Activated CD8-positive, alpha-beta memory T cell treated with anti-CD3 and anti-CD28 coated beads, Interleukin-2, amount 10 ng/mL, durations not matched to agents 7 days and 5 days (primary cell): ENCODE results near the gene APBA2. TPM values are rescaled to one million over a fixed set of nuclear protein-coding genes. Genes with fewer than 3 reads are reported as not detected.
A peak's percentile ranks its signal among the peaks of the same experiment; 100 is the strongest.

Experiments used
- ATAC-seq: fragments of 150-1000 bp; cut with Tn5 transposase; one replicate; pipeline ENCODE4 v1.10.0; 2021; ENCODE audit warnings: moderate library complexity
- CTCF ChIA-PET: fragments of 350-600 bp; sonication (Branson Sonifier 250); formaldehyde crosslinking; loops from one replicate; lab custom pipeline; 2021; ENCODE audit warnings: antibody characterized with exemption; lab: Charles Lee
- DNase-seq: peaks from one replicate; pipeline ENCODE4 v3.0.0-alpha.2; 2020
- H3K27ac Mint-ChIP-seq: one replicate; pipeline ENCODE4 v1.8.0; 2021; ENCODE audit warnings: mild to moderate bottlenecking, mixed read lengths
- H3K27me3 Mint-ChIP-seq: one replicate; pipeline ENCODE4 v1.8.0; 2021; ENCODE audit warnings: mixed read lengths
- H3K36me3 Mint-ChIP-seq: one replicate; pipeline ENCODE4 v1.8.0; 2021; ENCODE audit warnings: mild to moderate bottlenecking, mixed read lengths
- H3K4me1 Mint-ChIP-seq: one replicate; pipeline ENCODE4 v1.8.0; 2021; ENCODE audit warnings: mixed read lengths
- H3K4me3 Mint-ChIP-seq: one replicate; pipeline ENCODE4 v1.8.0; 2021; ENCODE audit warnings: mild to moderate bottlenecking, moderate library complexity, mixed read lengths
- H3K9me3 Mint-ChIP-seq: one replicate; pipeline ENCODE4 v1.8.0; 2022; ENCODE audit warnings: low read depth, mixed read lengths
- total RNA-seq, 2 experiments: library from RNA; stranded (reverse); gene quantifications; one replicate each; pipeline ENCODE4 v1.2.3, GENCODE V29; 2021

APBA2 gene
- total RNA-seq, 2 experiments from 2014 or later = 2.6 to 7.9 TPM

- CTCF ChIA-PET = interaction anchor here (1.0 to 3.1 kb wide), 18 partner anchors 10 to 972 kb away, joined by 3 to 78 read pairs (median 4); no protein-coding TSS in a partner anchor
- Mint-ChIP-seq H3K4me3 (no peak overlapping the region), H3K9me3 (no peaks in the 10 kb centered on the region)
Observed at GRCh38 chr15:29102911-29103823, 217.4 kb downstream of the APBA2 start.

GRCh38 chr15:29103824-29104565 is 218.2 kb downstream of the APBA2 start:
- peaks cover 2% of the 10 kb centered on the region for H3K4me1 Mint-ChIP-seq
- DNase-seq (peak; percentile 62), ATAC-seq (peak; percentile 85)
- no peaks in the 10 kb centered on the region for H3K27me3 Mint-ChIP-seq
- H3K27ac Mint-ChIP-seq = peak overlapping the region; percentile 15
- H3K9me3 Mint-ChIP-seq = no peaks in the 10 kb centered on the region
- no peak overlapping the region for H3K4me3 Mint-ChIP-seq
- H3K36me3 Mint-ChIP-seq = no peaks in the 10 kb centered on the region
- CTCF ChIA-PET = interaction anchor here (1.0 to 3.1 kb wide), 7 partner anchors 9 to 314 kb away, joined by 3 to 78 read pairs (median 5); no protein-coding TSS in a partner anchor

More at GRCh38 chr15:29102911-29103823, 217.4 kb downstream of the APBA2 start:
- Mint-ChIP-seq H3K4me1 (peaks cover 2% of the 10 kb centered on the region), H3K27me3 (no peaks in the 10 kb centered on the region), H3K27ac (no peak overlapping the region), H3K36me3 (no peaks in the 10 kb centered on the region)
- DNase-seq (no peak), ATAC-seq (peak; percentile 37)

- H3K27ac Mint-ChIP-seq = no peak overlapping the region
Observed at GRCh38 chr15:29104566-29104880, 218.7 kb downstream of the APBA2 start.

DNA sequence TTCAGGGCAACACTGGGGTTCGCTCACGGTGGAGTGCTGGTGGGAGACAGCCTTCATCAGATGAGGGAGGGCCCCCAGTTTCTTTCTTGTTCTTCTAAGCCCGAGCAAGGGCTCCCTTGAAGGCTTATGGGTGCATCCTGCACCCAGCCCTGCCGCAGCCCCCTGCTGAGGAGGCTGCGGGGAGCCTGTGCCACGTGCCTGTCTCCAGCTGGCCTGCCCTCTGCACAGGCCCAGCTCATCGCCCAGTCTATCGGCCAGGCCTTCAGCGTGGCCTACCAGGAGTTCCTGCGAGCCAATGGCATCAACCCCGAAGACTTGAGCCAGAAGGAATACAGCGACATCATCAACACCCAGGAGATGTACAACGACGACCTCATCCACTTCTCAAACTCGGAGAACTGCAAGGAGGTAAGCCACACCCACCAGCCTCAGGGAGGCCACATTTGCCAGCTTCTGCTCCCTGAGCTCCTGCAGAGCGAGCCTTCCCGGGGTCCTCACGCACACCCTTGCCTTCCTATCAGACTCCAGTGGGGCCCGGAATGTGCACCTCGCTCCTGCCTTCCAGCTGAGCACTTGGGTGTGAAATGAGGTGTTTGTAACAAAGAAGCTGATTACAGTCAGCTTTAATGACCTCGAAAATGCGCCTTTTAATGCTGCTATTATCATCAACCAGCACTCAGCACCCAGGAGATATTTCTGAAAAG is 219.5 kb downstream of the APBA2 start:
- CTCF ChIA-PET = no interaction called here
- DNase-seq (no peak), ATAC-seq (no peak)
- H3K9me3 Mint-ChIP-seq = no peaks in the 10 kb centered on the region
- H3K27me3 Mint-ChIP-seq = no peaks in the 10 kb centered on the region
- H3K36me3 Mint-ChIP-seq = no peaks in the 10 kb centered on the region
- no peak overlapping the region for H3K27ac Mint-ChIP-seq
- H3K4me1 Mint-ChIP-seq = peaks cover 2% of the 10 kb centered on the region
- H3K4me3 Mint-ChIP-seq = no peak overlapping the region

More at GRCh38 chr15:29104566-29104880, 218.7 kb downstream of the APBA2 start:
- no peak for DNase-seq
- Mint-ChIP-seq H3K27me3 (no peaks in the 10 kb centered on the region), H3K4me3 (no peak overlapping the region), H3K9me3 (no peaks in the 10 kb centered on the region), H3K4me1 (peaks cover 2% of the 10 kb centered on the region), H3K36me3 (no peaks in the 10 kb centered on the region)
- ATAC-seq = no peak
- CTCF ChIA-PET = interaction anchor here (1.6 to 3.1 kb wide), 2 partner anchors 8 to 14 kb away, joined by 5 to 78 read pairs; no protein-coding TSS in a partner anchor

- no peak for DNase-seq
Observed at GRCh38 chr15:29106116-29106515, 220.3 kb downstream of the APBA2 start.

DNA sequence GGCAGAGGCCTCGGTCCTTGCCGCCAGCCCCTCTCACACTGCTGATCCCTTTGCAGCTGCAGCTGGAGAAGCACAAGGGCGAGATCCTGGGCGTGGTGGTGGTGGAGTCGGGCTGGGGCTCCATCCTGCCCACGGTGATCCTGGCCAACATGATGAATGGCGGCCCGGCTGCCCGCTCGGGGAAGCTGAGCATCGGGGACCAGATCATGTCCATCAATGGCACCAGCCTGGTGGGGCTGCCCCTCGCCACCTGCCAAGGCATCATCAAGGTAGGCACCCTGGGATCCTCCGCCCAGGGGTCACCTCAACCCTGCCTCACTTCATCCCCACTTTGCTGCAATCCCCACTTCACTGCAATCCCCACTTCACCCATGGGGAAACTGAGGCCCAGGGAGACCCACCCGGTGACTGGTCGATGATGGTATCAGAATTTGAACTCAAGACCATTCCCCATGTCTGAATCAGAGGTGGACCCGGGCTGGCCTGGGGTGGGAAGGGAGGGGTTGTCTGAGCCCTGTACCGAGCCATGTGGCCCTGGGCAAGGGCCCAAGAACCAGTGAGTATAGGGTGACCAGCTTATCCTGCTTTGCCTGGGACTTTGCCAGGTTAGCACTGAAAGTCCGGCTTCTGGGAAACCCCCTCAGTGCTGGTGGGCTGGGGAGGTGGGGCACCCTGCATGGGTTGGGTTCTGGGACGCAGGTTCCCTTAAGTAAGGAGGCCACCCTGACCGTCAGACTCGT is 220.9 kb downstream of the APBA2 start:
- Mint-ChIP-seq H3K27me3 (no peaks in the 10 kb centered on the region), H3K4me3 (no peak overlapping the region), H3K27ac (no peak overlapping the region), H3K9me3 (no peaks in the 10 kb centered on the region), H3K4me1 (peaks cover 2% of the 10 kb centered on the region), H3K36me3 (no peaks in the 10 kb centered on the region)
- DNase-seq (no peak), ATAC-seq (no peak)
- CTCF ChIA-PET = no interaction called here

More at GRCh38 chr15:29106116-29106515, 220.3 kb downstream of the APBA2 start:
- no peak overlapping the region for H3K4me3 Mint-ChIP-seq
- H3K27me3 Mint-ChIP-seq = no peaks in the 10 kb centered on the region
- CTCF ChIA-PET = no interaction called here
- H3K9me3 Mint-ChIP-seq = no peaks in the 10 kb centered on the region
- no peak for ATAC-seq
- H3K4me1 Mint-ChIP-seq = peaks cover 2% of the 10 kb centered on the region
- H3K36me3 Mint-ChIP-seq = no peaks in the 10 kb centered on the region
- H3K27ac Mint-ChIP-seq = no peak overlapping the region

GRCh38 chr15:29107291-29107890 is 221.6 kb downstream of the APBA2 start:
- no peak for ATAC-seq

GRCh38 chr15:29107971-29108645 is 222.3 kb downstream of the APBA2 start:
- no peaks in the 10 kb centered on the region for H3K4me1 Mint-ChIP-seq
- H3K4me3 Mint-ChIP-seq = no peak overlapping the region
- no peak for ATAC-seq
- CTCF ChIA-PET = no interaction called here
- DNase-seq = no peak
- no peaks in the 10 kb centered on the region for H3K27me3 Mint-ChIP-seq
- H3K9me3 Mint-ChIP-seq = no peaks in the 10 kb centered on the region
- no peaks in the 10 kb centered on the region for H3K36me3 Mint-ChIP-seq
- H3K27ac Mint-ChIP-seq = no peak overlapping the region

More at GRCh38 chr15:29107291-29107890, 221.6 kb downstream of the APBA2 start:
- Mint-ChIP-seq H3K9me3 (no peaks in the 10 kb centered on the region), H3K27me3 (no peaks in the 10 kb centered on the region), H3K4me1 (peaks cover 2% of the 10 kb centered on the region), H3K36me3 (no peaks in the 10 kb centered on the region), H3K4me3 (no peak overlapping the region), H3K27ac (no peak overlapping the region)
- CTCF ChIA-PET = no interaction called here
- DNase-seq = no peak

DNA sequence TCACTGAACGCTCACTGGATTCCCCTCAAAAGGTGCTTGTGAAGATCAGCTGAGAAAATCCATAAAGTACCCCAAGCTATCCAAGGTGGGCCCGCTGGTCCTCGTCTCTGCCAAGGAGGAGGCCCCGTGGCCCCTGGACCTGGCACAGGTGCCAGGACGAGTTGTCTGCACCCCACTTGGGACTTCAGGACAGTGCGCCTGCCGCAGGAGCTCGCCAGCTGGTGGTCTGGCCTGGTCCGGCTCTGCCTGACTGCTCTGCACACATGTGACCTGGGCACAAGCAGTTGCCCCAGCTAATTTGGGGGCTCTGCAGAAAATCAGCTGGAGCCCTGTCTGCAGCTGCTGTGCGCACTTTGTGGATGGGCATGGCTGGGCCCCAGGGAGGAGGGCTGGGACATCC is 224.0 kb downstream of the APBA2 start:
- CTCF ChIA-PET = interaction anchor here (1.4 kb wide), 1 partner anchor 10 kb away, joined by 3 read pairs; no protein-coding TSS in a partner anchor
- H3K36me3 Mint-ChIP-seq = no peaks in the 10 kb centered on the region

GRCh38 chr15:29110176-29110575 is 224.4 kb downstream of the APBA2 start:
- no peaks in the 10 kb centered on the region for H3K36me3 Mint-ChIP-seq
- H3K4me1 Mint-ChIP-seq = no peaks in the 10 kb centered on the region
- CTCF ChIA-PET = interaction anchor here (1.4 kb wide), 1 partner anchor 10 kb away, joined by 3 read pairs; no protein-coding TSS in a partner anchor
- peaks cover 3% of the 10 kb centered on the region for H3K27me3 Mint-ChIP-seq
- no peaks in the 10 kb centered on the region for H3K9me3 Mint-ChIP-seq
- no peak overlapping the region for H3K27ac Mint-ChIP-seq
- no peak overlapping the region for H3K4me3 Mint-ChIP-seq
- ATAC-seq = no peak
- no peak for DNase-seq

More for the DNA sequence above, 224.0 kb downstream of the APBA2 start:
- Mint-ChIP-seq H3K4me3 (no peak overlapping the region), H3K27me3 (peaks cover 1% of the 10 kb centered on the region), H3K4me1 (no peaks in the 10 kb centered on the region), H3K27ac (no peak overlapping the region), H3K9me3 (no peaks in the 10 kb centered on the region)
- ATAC-seq (no peak), DNase-seq (no peak)

- peak overlapping the region; percentile 18 for H3K27ac Mint-ChIP-seq
- DNase-seq = no peak
- H3K4me3 Mint-ChIP-seq = no peak overlapping the region
- no peaks in the 10 kb centered on the region for H3K4me1 Mint-ChIP-seq
- CTCF ChIA-PET = no interaction called here
- ATAC-seq = no peak
- H3K9me3 Mint-ChIP-seq = no peaks in the 10 kb centered on the region
- peaks cover 3% of the 10 kb centered on the region for H3K27me3 Mint-ChIP-seq
- no peaks in the 10 kb centered on the region for H3K36me3 Mint-ChIP-seq
Observed at GRCh38 chr15:29110733-29111132, 225.0 kb downstream of the APBA2 start.
